ENCODE measurements around the gene UBTD2.

- TF ChIP-seq NFRKB (IDR thresholded peaks at IDR 0.05) (no peak), CTBP1 (IDR thresholded peaks at IDR 0.05; ENCODE audit: borderline replicate concordance) (no peak), BHLHE40 (IDR thresholded peaks at IDR 0.05; ENCODE audit: borderline replicate concordance) (no peak), SP1 (IDR thresholded peaks at IDR 0.05) (no peak), SUZ12 (IDR thresholded peaks at IDR 0.05) (no peak), FOXM1 (IDR thresholded peaks at IDR 0.05; ENCODE audit: borderline replicate concordance) (no peak), ZNF384 (IDR thresholded peaks at IDR 0.05) (no peak), TARDBP (IDR thresholded peaks at IDR 0.05) (no peak), LEF1 (IDR thresholded peaks at IDR 0.05; ENCODE audit: borderline replicate concordance) (no peak), FOXA1 (IDR thresholded peaks at IDR 0.05) (no peak), FOXK2 (IDR thresholded peaks at IDR 0.05) (no peak), L3MBTL2 (conservative IDR thresholded peaks at IDR 0.05) (no peak)
- TF ChIP-seq, protein P1, sequence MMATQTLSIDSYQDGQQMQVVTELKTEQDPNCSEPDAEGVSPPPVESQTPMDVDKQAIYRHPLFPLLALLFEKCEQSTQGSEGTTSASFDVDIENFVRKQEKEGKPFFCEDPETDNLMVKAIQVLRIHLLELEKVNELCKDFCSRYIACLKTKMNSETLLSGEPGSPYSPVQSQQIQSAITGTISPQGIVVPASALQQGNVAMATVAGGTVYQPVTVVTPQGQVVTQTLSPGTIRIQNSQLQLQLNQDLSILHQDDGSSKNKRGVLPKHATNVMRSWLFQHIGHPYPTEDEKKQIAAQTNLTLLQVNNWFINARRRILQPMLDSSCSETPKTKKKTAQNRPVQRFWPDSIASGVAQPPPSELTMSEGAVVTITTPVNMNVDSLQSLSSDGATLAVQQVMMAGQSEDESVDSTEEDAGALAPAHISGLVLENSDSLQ (IDR thresholded peaks at IDR 0.05) = no peak
Observed at GRCh38 chr5:172245703-172246125, 37.9 kb downstream of the UBTD2 start.

Measured in HEK293T (cell line).